ENCODE data around the gene PDE4D. TPM values are rescaled to one million over a fixed set of nuclear protein-coding genes. Genes with fewer than 3 reads are reported as not detected.
A peak's percentile ranks its signal among the peaks of the same experiment; 100 is the strongest.

PDE4D gene
- total RNA-seq, 1 donor from 2014 or later = 2.3 TPM

DNA sequence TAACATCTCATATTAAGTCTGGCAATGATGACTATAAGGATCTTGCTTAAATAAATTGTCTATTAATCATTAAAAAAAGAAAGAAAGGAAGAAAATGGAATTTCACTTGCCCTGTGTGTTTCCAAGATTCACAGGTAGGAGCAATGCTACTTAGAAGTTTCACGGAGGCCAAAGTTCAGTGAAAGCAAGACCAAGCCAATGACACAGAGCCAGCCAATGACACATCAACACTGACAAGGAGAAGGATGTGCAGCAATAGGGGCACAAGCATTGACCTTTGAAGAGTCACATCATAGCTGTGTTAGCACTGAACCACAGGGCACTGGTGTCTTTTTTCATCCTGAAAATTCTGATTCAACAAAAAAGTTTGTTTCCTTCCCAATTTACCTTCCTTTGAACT lies 364.3 kb downstream of the PDE4D start:
- Mint-ChIP-seq H3K36me3 (peaks cover 3% of the 10 kb centered on the region), H3K27ac (no peak overlapping the region), H3K9me3 (peaks cover 2% of the 10 kb centered on the region), H3K4me1 (peaks cover 14% of the 10 kb centered on the region), H3K27me3 (ENCODE audit: insufficient read depth, low read depth) (no peaks in the 10 kb centered on the region), H3K4me3 (no peak overlapping the region)
- no peaks in the 10 kb centered on the region for H3K36me3 ChIP-seq
- no peaks in the 10 kb centered on the region for H3F3A ChIP-seq (ENCODE audit: low read depth)
- H4K20me1 ChIP-seq (ENCODE audit: low read depth) = no peaks in the 10 kb centered on the region
- H3K4me2 ChIP-seq = no peak overlapping the region
- no peak overlapping the region for H3K9ac ChIP-seq
- H3K4me3 ChIP-seq = no peak overlapping the region
- no peak overlapping the region for H2AFZ ChIP-seq (replicated peaks)
- H3K9me3 ChIP-seq (ENCODE audit: low read depth) = no peaks in the 10 kb centered on the region
- no peaks in the 10 kb centered on the region for H3K4me1 ChIP-seq
- TF ChIP-seq CTCF (IDR thresholded peaks at IDR 0.05) = no peak
- no peak for TF ChIP-seq EZH2 (IDR thresholded peaks at IDR 0.05)
- no peak for TF ChIP-seq EZH2phosphoT487 (IDR thresholded peaks at IDR 0.05)
- no peaks in the 10 kb centered on the region for H3K27me3 ChIP-seq
- no peak for DNase-seq (ENCODE audit: low spot score)
- no peaks in the 10 kb centered on the region for H3K79me2 ChIP-seq (ENCODE audit: low read depth)
- H3K27ac ChIP-seq = no peak overlapping the region

DNA sequence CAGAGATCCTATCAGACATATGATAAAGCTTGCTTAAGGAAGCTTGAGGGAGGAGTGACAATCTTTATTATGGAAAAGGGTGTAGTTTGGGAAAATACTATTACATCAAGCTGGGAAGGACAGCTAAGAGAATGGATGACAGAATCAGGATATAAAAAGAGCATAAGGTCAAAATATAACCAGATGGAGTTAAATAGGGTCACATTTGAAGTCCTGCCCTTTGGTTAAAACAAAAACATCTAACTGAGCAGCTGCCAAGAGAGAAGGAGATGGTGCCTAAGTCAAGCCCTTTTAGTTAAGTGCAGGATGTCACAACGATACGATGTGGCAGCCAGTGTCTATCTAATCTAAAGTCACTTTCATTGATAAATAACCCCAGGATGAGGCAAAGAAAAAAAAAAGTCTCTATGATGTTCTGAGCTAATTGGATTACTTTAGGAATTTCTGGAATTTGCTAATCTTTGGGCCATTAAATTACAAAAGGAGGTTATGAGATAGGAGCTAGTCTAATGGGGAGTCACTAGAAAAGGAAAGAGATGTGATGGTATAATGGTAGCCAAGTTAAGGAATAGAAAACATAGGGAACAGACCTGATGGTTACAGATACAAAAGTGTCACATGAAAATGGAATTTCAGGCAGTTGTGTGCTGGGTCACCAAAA lies 365.2 kb downstream of the PDE4D start:
- no peak overlapping the region for H3K4me2 ChIP-seq
- no peaks in the 10 kb centered on the region for H3K36me3 ChIP-seq
- no peaks in the 10 kb centered on the region for H4K20me1 ChIP-seq (ENCODE audit: low read depth)
- no peaks in the 10 kb centered on the region for H3F3A ChIP-seq (ENCODE audit: low read depth)
- no peaks in the 10 kb centered on the region for H3K27me3 Mint-ChIP-seq (ENCODE audit: insufficient read depth, low read depth)
- no peak overlapping the region for H3K9ac ChIP-seq
- peak; percentile 21 for DNase-seq (ENCODE audit: low spot score)
- peak overlapping the region; percentile 22 for H3K4me3 Mint-ChIP-seq
- H3K79me2 ChIP-seq (ENCODE audit: low read depth) = no peaks in the 10 kb centered on the region
- no peaks in the 10 kb centered on the region for H3K4me1 ChIP-seq
- H2AFZ ChIP-seq (replicated peaks) = no peak overlapping the region
- H3K9me3 Mint-ChIP-seq = peaks cover 7% of the 10 kb centered on the region
- H3K4me1 Mint-ChIP-seq = peaks cover 14% of the 10 kb centered on the region
- H3K27ac Mint-ChIP-seq = no peak overlapping the region
- no peak overlapping the region for H3K4me3 ChIP-seq
- no peak for TF ChIP-seq CTCF (IDR thresholded peaks at IDR 0.05)
- no peak for TF ChIP-seq EZH2 (IDR thresholded peaks at IDR 0.05)
- TF ChIP-seq EZH2phosphoT487 (IDR thresholded peaks at IDR 0.05) = no peak
- peaks cover 8% of the 10 kb centered on the region for H3K36me3 Mint-ChIP-seq
- H3K27me3 ChIP-seq = no peaks in the 10 kb centered on the region
- no peaks in the 10 kb centered on the region for H3K9me3 ChIP-seq (ENCODE audit: low read depth)
- no peak overlapping the region for H3K27ac ChIP-seq

GRCh38 chr5:59525957-59526356 lies 367.6 kb downstream of the PDE4D start:
- Mint-ChIP-seq H3K4me3 (no peak overlapping the region), H3K27ac (no peak overlapping the region), H3K36me3 (peaks cover 8% of the 10 kb centered on the region), H3K9me3 (peaks cover 7% of the 10 kb centered on the region), H3K4me1 (peaks cover 14% of the 10 kb centered on the region), H3K27me3 (ENCODE audit: insufficient read depth, low read depth) (no peaks in the 10 kb centered on the region)
- no peak overlapping the region for H2AFZ ChIP-seq (replicated peaks)
- no peaks in the 10 kb centered on the region for H4K20me1 ChIP-seq (ENCODE audit: low read depth)
- H3K9ac ChIP-seq = no peak overlapping the region
- no peak overlapping the region for H3K4me3 ChIP-seq
- no peak overlapping the region for H3K4me2 ChIP-seq
- H3F3A ChIP-seq (ENCODE audit: low read depth) = no peaks in the 10 kb centered on the region
- no peaks in the 10 kb centered on the region for H3K4me1 ChIP-seq
- no peak for DNase-seq (ENCODE audit: low spot score)
- TF ChIP-seq EZH2 (IDR thresholded peaks at IDR 0.05) (no peak), CTCF (IDR thresholded peaks at IDR 0.05) (no peak), EZH2phosphoT487 (IDR thresholded peaks at IDR 0.05) (no peak)
- no peaks in the 10 kb centered on the region for H3K36me3 ChIP-seq
- H3K27me3 ChIP-seq = no peaks in the 10 kb centered on the region
- no peak overlapping the region for H3K27ac ChIP-seq
- no peaks in the 10 kb centered on the region for H3K9me3 ChIP-seq (ENCODE audit: low read depth)
- no peaks in the 10 kb centered on the region for H3K79me2 ChIP-seq (ENCODE audit: low read depth)

Data from neural progenitor cell (in vitro differentiated cells).